Measurements from ENCODE around the gene IMPA2.

DNA sequence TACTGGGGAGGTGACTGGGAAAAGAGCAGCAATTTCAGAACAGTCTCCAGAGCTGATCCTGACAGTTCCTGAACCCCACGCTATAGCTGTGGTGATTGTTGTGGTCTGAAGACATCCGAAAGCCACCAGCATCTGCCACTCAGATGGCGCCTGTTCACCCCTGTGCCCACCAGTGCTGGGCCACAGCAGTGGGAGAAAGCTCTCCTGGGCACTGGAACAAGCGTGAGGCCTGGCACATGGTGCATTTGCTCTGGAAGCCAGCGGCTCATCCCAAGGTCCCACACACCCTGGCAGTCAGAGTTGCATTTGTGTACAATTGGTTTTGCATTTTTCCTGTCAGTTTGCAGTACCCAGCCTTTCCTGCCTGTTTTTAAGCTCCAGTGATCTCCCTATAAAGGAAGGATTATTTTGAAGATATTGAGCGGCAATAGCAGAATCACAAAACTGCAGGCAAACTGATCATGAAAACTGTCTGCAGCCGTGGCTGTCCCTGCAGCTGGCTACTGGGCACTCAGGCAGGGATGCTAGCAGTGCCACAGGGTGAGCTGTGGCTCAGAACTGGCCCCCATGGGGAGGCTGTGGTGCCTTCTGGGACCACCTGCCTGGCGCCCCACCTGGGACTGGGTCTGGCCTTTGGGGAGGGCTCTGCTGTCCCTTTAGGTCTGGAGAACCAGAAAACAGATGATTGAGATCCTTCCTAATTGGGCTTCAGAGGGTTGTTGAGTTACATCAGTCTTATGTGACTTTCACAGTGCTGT, 30.1 kb downstream of the IMPA2 start:
- TF ChIP-seq CTCF (conservative IDR thresholded peaks at IDR 0.05; ENCODE audit: low read length): no peak
- no peak for TF ChIP-seq EZH2phosphoT487 (IDR thresholded peaks at IDR 0.05; ENCODE audit: borderline replicate concordance)
